Lung microvascular endothelial cell (primary cell): ENCODE data around the gene UBE2C. TPM values are rescaled to one million over a fixed set of nuclear protein-coding genes. Genes with fewer than 3 reads are reported as not detected.

Experiments used
- DNase-seq, 2 donors: peaks; one replicate each; pipeline versions ENCODE4 v3.0.0 to v3.0.0-alpha.2; 2010; ENCODE audit warnings: low read depth in 2 of 2
- total RNA-seq: library from RNA; depleted of rRNA; stranded (reverse); fragments of >200 nt; gene quantifications from 2 replicates; pipeline ENCODE4 v1.2.1, GENCODE V29; 2014

Gene UBE2C
- total RNA-seq, 1 donor from 2014 or later: 4.2 TPM

- peak; percentile 60 to 88 for DNase-seq
Observed at GRCh38 chr20:45833030-45833882, 20.8 kb downstream of the UBE2C start, which contains the start of gene SNX21. SNX21 (plus strand) TSS chr20:45833799; CDS start chr20:45833920, 121 bp downstream.

DNA sequence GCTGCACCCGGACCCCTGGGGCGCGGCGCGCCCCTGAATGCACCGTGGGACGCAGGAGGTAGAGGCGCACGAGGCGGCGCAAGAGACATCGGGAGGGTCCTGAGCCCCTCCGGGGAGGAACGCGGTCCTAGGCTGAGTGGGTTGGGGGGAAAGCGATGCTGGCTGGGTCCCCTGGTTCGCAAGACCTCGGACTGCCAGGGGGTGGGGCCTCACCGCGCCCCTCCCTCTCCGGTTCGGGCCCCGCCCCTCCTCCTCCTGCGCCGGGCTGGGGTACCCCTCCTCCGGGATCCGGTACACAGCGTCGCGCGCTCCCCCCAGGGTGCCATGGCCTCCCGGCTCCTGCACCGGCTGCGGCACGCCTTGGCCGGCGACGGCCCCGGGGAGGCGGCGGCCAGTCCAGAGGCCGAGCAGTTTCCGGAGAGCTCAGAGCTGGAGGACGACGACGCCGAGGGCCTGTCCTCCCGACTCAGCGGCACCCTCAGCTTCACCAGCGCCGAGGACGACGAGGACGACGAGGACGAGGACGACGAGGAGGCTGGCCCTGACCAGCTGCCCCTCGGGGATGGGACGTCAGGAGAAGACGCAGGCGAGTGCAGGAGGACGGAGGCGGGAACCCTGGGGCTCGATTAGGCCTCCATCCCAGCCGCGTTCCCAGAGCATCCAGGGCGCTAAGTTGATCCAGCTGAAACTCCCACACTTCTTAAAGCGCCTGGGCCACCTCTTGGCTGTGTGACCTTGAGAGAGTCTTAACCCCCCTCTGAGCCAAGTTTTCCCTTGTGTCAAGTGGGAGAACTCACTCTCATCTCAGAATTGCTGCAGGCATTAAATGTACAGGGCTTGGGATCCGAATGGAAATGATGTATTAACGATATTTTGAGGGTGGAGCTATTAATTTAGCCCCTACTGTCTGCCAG is 21.7 kb downstream of the UBE2C start:
- DNase-seq: peak; percentile 69

DNA sequence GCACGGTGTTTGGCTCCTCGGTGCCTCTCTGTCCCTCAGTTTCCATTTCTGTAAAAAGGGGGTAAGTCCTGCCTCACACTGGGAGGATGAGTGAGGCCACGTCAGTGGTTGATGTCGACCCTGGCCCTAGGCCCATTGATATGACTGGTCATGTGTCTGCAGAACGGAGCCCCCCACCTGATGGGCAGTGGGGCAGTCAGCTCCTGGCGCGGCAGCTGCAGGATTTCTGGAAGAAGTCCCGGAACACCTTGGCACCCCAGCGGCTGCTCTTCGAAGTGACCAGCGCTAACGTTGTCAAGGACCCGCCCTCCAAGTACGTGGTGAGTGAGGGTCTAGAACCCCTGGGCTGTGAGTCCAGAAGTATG is 22.3 kb downstream of the UBE2C start:
- DNase-seq: no peak

DNA sequence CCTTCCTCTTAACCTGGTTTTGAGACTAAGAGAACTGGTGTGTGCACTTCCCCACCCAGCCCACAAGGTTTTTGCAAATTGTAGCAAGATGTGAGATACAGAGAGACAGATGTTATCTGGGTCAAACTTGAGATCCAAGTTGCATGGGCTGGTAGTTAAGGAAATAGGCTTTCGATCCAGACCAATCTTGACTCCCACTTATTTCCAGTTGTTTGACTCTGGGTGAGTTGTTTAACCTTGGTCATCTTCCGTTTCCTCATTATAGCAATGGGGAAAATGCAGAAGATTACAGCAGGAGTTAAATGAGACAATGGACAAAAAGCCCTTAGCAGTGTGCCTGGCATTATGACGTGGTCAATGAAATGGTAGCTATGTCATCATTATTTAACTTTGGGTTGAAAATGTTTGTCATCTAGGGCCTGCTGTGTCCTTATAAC is 22.9 kb downstream of the UBE2C start:
- DNase-seq: peak in 1 of 2 donors; percentile 17

DNA sequence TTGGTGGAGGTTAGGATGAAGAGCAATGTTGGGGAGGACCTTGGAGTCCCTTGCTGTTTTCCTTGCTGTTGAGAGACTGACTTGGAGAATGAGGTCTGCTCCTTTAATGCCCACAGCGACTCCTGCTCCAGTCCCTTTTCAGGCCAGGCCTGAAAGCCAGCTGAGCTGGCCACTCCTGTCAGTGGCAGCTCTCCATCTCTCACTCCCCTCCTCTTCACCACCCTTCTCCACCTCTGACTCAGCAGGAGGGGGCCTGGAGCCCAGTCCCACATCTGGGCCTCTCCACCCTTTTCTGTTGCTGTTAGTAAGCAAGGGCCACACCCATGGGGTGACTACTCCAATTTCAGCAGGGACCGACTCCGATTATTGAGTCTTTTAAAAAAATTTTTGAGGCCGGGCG is 23.4 kb downstream of the UBE2C start:
- no peak for DNase-seq

- DNase-seq: peak in 1 of 2 donors; percentile 33
Observed at GRCh38 chr20:45836841-45837240, 24.4 kb downstream of the UBE2C start.

DNA sequence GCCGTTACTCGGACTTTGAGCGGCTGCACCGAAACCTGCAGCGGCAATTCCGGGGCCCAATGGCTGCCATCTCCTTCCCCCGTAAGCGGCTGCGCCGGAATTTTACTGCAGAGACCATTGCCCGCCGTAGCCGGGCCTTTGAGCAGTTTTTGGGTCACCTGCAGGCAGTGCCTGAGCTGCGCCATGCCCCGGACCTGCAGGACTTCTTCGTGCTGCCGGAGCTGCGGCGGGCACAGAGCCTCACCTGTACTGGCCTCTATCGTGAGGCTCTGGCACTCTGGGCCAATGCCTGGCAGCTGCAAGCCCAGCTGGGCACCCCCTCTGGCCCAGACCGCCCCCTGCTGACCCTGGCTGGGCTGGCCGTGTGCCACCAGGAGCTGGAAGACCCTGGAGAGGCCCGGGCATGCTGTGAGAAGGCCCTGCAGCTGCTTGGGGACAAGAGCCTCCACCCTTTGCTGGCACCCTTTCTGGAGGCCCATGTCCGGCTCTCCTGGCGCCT is 28.3 kb downstream of the UBE2C start:
- no peak for DNase-seq

- DNase-seq: no peak
Observed at GRCh38 chr20:45841407-45842129, 29.1 kb downstream of the UBE2C start.

GRCh38 chr20:45842169-45842812 is 29.8 kb downstream of the UBE2C start:
- peak in 1 of 2 donors; percentile 63 for DNase-seq

GRCh38 chr20:45843506-45843905 is 31.1 kb downstream of the UBE2C start:
- DNase-seq: no peak

DNA sequence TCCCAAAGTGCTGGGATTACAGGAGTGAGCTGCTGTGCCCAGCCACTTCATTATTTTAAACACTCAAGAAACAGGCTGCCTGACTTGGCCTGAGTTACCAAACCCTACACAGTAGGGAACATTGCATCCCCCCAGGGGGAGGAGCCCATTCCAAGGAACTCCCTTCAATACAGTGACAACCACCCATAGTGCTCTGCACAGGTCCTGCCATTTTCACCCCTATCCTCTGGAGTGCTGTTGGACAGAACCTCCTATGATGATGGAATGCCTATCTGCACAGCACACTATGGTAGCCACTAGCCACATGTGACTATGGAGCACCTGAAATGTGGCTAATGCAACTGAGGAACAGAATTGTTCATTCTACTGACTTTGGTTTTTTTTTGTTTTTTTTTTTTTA is 33.0 kb downstream of the UBE2C start:
- DNase-seq: no peak

DNA sequence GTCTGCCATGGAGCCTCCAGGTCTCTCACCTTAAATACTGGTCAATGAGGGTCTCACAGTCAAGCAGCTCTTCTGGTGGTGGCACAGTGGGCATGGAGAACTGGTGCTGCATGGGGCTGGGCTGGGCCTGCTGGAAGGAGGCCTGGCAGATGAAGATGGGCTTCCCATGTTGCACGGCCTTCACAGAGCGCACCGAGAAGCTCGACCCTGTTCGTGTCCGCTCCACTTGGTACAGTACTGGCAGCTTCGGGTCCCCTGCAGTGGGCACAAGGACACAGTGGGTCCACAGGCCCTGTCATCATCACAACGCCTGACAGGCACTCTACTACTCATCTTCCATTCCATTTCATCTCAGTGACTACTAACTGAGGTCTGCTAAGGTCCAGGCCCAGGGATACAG is 36.0 kb downstream of the UBE2C start:
- no peak for DNase-seq

DNA sequence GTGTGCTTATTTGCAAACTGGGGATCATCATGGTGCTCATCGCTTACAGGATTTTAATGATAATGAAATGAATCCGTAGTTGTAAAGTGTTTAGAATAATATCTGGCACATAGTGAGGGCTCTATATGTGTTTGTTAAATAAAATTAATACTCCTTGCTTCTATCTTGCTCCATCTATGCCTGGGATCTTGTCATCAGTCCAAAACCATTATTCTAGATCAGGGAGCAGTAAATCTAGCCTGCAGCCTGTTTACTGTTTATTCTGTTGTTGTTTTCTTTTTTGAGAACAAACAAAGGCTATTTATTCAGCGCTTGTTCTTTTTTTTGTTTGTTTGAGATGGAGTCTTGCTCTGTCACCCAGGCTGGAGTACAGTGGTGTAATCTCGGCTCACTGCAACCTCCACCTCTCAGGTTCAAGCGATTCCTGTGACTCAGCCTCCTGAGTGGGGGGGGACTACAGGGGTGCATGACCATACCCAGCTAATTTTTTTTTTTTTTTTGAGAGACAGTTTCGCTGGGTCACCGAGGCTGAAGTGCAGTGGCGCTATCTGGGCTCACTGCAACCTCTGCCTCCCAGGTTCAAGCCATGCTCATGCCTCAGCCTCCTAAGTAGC is 36.6 kb downstream of the UBE2C start:
- DNase-seq: no peak

DNA sequence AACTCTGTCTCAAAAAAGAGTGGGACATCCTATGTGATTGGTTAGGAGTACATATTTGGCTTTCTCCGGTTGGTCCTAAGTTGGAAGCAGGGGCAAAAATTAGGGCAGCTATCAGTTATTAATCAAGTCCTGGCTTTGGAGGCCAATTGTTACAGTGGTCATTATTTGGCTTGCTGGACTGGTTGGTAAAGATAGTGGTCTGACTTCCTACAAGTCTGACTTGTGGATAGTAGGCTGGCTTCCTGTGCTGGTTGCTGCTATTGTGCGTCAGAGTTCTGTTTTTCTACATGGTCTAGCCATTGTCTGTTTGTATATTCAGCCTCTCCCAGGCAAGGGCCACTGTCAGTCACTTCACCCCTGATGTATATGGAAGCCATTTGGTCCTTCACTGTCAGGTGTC is 37.8 kb downstream of the UBE2C start:
- DNase-seq: no peak

- no peak for DNase-seq
Observed at GRCh38 chr20:45850926-45851325, 38.5 kb downstream of the UBE2C start.

DNA sequence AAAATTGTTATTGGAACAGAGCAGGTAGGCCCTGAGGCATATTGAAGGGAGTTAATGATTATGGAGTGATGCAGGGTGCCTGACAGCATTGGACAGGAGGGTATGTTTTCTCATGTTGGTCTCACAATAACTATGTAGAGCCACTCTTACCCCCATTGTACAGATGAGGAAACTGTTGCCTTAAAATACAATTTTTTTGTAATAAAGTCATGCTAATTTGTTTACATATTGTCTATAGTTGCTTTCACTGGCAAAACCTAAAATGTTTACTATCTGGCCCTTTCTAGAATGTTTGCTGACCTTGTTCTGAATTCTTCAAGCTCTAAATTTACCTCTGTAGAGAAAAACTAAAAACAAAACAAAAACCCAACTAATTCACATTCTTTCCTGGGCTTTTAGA is 39.1 kb downstream of the UBE2C start:
- no peak for DNase-seq

- no peak for DNase-seq
Observed at GRCh38 chr20:45852326-45852725, 39.9 kb downstream of the UBE2C start.

DNA sequence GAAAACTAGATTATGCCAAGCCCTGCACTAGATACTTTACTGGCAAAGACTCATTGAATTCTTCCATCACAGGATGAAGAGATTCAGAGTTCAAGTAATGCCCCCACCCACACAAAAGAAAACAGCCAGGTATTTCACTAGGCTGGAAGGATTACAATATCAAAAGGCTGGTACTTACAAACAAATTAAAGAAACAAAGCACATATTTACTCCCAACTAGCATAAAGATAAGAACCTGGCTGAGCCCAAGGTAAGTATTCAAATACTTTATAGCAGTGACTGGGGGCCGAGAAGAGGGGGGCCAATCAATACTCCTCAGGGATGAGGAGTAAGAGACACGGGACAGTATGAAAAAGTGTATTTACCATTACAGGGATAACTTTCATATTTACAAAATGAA is 41.0 kb downstream of the UBE2C start:
- DNase-seq: no peak

DNA sequence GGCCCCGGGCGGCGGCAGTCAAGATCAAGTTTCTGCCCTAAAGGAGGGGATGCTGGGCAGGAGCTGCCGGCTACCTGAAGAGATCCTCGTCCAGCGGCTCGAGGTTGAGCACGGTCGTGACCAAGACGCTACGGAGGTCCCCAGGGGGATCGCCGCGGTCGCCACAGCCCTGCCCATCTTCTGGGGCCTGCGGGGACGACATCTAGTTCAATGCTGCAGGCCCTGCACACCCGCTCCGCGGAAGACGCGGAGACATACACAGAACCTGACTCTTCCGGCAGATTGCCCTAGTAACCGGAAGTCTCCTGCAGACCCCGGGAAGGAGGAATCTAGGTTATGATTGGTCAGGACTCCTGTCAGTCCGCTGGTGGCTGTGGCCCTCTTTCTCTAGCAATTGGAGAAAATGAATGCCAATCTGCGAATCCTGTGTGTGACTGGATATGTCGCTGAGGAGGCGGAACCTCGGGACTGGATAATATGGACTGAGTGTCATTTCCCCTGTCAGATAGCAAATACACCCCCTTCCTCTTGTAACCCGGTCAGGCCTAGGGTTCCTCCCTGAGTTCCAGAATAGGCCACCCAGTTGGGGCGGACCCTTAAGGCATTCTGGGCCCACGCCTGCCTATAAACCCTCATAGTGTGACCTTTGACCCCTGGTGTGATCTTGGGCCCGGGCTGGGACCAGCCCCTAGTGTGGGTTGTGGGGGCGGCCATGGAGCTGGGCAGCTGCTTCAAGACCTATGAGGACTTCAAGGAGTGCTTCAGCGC is 44.9 kb downstream of the UBE2C start, which contains the start of the genes ACOT8 and ZSWIM3:
ACOT8 (minus strand) TSS at position 279 of the 768 bp plus-strand sequence; CDS start at position 202, 77 bp downstream.
ZSWIM3 (plus strand) TSS at position 501 of the 768 bp plus-strand sequence; CDS start at position 713, 212 bp downstream.
- peak; percentile 100 for DNase-seq

GRCh38 chr20:45857882-45858216 is 45.4 kb downstream of the UBE2C start:
- DNase-seq: peak in 1 of 2 donors; percentile 5
